NCI-H146 treated with DMSO at 0.1 percent for 48 hours (cell line): Measurements from ENCODE around the gene PRDM16.

ENCODE experiments used
- DNase-seq: peaks from one replicate; lab custom pipeline; 2025; ENCODE audit not compliant: unreplicated experiment; lab: John Stamatoyannopoulos, UW

The PRDM16 gene

GRCh38 chr1:3380469-3380868 is 311.5 kb downstream of the PRDM16 start:
- DNase-seq, result no peak

- DNase-seq, result no peak
These were observed 312.9 kb downstream of the PRDM16 start for GRCh38 chr1:3381901-3382300.

GRCh38 chr1:3382326-3383057 is 313.5 kb downstream of the PRDM16 start:
- no peak for DNase-seq

GRCh38 chr1:3383679-3384078 is 314.7 kb downstream of the PRDM16 start:
- no peak for DNase-seq

GRCh38 chr1:3384407-3384806 is 315.4 kb downstream of the PRDM16 start:
- DNase-seq, result no peak

- DNase-seq, result no peak
These were observed 317.4 kb downstream of the PRDM16 start for GRCh38 chr1:3386205-3387002.

- DNase-seq, result no peak
These were observed 318.4 kb downstream of the PRDM16 start for GRCh38 chr1:3387401-3387800.

- DNase-seq, result no peak
These were observed 320.3 kb downstream of the PRDM16 start for GRCh38 chr1:3389093-3389833.

GRCh38 chr1:3390291-3390690 is 321.3 kb downstream of the PRDM16 start:
- no peak for DNase-seq

GRCh38 chr1:3391711-3392110 is 322.7 kb downstream of the PRDM16 start:
- no peak for DNase-seq

GRCh38 chr1:3393024-3393986 is 324.3 kb downstream of the PRDM16 start:
- DNase-seq, result no peak

- no peak for DNase-seq
These were observed 325.3 kb downstream of the PRDM16 start for GRCh38 chr1:3393987-3394920.

- no peak for DNase-seq
These were observed 327.4 kb downstream of the PRDM16 start for GRCh38 chr1:3396411-3396810.

GRCh38 chr1:3397311-3397710 is 328.3 kb downstream of the PRDM16 start:
- no peak for DNase-seq

- DNase-seq, result no peak
These were observed 329.6 kb downstream of the PRDM16 start for GRCh38 chr1:3398396-3399140.

- no peak for DNase-seq
These were observed 330.7 kb downstream of the PRDM16 start for GRCh38 chr1:3399732-3400131.

- no peak for DNase-seq
These were observed 332.7 kb downstream of the PRDM16 start for GRCh38 chr1:3401585-3402257.
